Left hindlimb (tissue), 1 donor: Measurements from ENCODE around the gene NOD1.
"Not testable (repeated sequence)": the region's sequence is repeated elsewhere in the genome, so short reads cannot be mapped to it uniquely, and the experiment has no call there.

Experiments used
- DNase-seq: peaks from one replicate; pipeline ENCODE4 v3.0.0-alpha.2; 2018

NOD1 gene

GRCh38 chr7:30411173-30411572 is 67.4 kb downstream of the NOD1 start:
- no peak for DNase-seq

GRCh38 chr7:30406664-30407425 is 71.7 kb downstream of the NOD1 start:
- DNase-seq, result no peak

- no peak for DNase-seq
Measured at GRCh38 chr7:30405179-30405578, 73.4 kb downstream of the NOD1 start.

- DNase-seq, result no peak
Measured at GRCh38 chr7:30403477-30403876, 75.1 kb downstream of the NOD1 start.

- no peak for DNase-seq
Measured at GRCh38 chr7:30396389-30396788, 82.2 kb downstream of the NOD1 start.

- no peak for DNase-seq
Measured at GRCh38 chr7:30395676-30396075, 82.9 kb downstream of the NOD1 start.

GRCh38 chr7:30391806-30392205 is 86.8 kb downstream of the NOD1 start:
- no peak for DNase-seq

GRCh38 chr7:30390736-30391636 is 87.6 kb downstream of the NOD1 start:
- no peak for DNase-seq

- DNase-seq, result no peak
Measured at GRCh38 chr7:30389791-30390190, 88.8 kb downstream of the NOD1 start.

- no peak for DNase-seq
Measured at GRCh38 chr7:30382607-30383006, 96.0 kb downstream of the NOD1 start.

GRCh38 chr7:30380824-30381223 is 97.8 kb downstream of the NOD1 start:
- not testable (repeated sequence) for DNase-seq

GRCh38 chr7:30380294-30380693 is 98.3 kb downstream of the NOD1 start:
- no peak for DNase-seq

GRCh38 chr7:30379741-30380140 is 98.8 kb downstream of the NOD1 start:
- DNase-seq, result no peak

GRCh38 chr7:30379131-30379530 is 99.5 kb downstream of the NOD1 start:
- DNase-seq, result no peak

GRCh38 chr7:30378275-30378674 is 100.3 kb downstream of the NOD1 start:
- no peak for DNase-seq
